GM18498 (cell line): Measurements from ENCODE around the gene MAST2.
"Not testable (repeated sequence)": the region's sequence is repeated elsewhere in the genome, so short reads cannot be mapped to it uniquely, and the experiment has no call there.

Experiments used
- ATAC-seq: cut with Tn5 transposase; IDR thresholded peaks from one replicate; pipeline ENCODE4 v1.9.1; 2021; ENCODE audit warnings: mild to moderate bottlenecking, moderate library complexity; ENCODE audit not compliant: unreplicated experiment

MAST2 gene

DNA sequence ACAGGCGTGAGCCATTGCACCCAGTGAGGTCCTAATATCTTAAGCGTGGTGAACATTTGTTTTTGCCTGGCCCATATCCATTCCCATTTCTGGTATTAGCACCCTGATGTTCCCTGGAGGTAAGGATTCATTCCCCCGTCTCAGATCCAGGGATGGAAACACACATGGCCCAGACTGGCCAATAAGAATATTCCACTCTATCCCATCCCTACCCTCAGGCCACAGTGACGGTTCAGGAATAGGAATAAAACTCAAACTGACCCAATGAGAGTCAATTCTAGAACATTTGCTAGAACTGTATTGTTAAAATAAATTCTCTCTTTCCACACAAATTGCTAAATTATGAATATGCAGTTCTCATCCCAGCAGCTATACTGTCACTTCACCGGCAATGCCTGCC, 252.9 kb downstream of the MAST2 start:
- no peak for ATAC-seq

- not testable (repeated sequence) for ATAC-seq
Measured at GRCh38 chr1:46057215-46057614, 253.8 kb downstream of the MAST2 start.

- no peak for ATAC-seq
Measured at GRCh38 chr1:46057781-46058180, 254.4 kb downstream of the MAST2 start.

DNA sequence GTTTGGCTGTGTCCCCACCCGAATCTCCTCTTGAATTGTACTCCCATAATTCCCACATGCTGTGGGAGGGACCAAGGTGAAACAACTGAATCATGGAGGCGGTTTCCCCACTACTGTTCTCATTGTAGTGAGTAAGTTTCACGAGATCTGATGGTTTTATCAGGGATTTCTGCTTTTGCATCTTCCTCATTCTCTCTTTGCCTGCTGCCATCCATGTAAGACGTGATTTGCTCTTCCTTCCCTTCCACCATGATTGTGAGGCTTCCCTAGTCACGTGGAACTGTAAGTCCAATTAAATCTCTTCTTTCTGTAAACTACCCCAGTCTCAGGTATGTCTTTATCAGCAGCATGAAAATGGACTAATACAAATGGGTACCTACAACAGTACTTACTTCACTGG, 255.5 kb downstream of the MAST2 start:
- ATAC-seq, result no peak

GRCh38 chr1:46061146-46061545, 257.7 kb downstream of the MAST2 start:
- no peak for ATAC-seq

GRCh38 chr1:46062651-46063319, 259.4 kb downstream of the MAST2 start:
- ATAC-seq, result no peak

DNA sequence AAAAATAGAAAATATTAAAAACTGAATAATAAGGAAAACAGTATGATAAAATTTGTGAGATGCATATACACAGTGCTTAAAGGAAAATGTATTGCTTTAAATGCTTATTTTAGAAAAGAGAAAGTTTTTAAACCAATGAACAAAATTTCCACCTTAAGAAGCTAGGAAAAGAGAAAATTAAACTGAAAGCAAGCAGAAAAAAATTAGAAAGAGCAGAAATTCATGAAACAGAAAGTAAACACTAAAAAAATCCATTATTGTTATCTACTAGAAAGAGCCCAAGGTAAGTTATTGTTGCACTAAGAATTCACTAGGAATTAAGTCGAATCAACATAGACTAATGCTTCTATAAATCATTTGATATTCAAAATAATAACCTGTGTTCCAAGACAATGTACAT, 261.3 kb downstream of the MAST2 start:
- ATAC-seq, result no peak

GRCh38 chr1:46065405-46065804, 262.0 kb downstream of the MAST2 start:
- ATAC-seq, result no peak

DNA sequence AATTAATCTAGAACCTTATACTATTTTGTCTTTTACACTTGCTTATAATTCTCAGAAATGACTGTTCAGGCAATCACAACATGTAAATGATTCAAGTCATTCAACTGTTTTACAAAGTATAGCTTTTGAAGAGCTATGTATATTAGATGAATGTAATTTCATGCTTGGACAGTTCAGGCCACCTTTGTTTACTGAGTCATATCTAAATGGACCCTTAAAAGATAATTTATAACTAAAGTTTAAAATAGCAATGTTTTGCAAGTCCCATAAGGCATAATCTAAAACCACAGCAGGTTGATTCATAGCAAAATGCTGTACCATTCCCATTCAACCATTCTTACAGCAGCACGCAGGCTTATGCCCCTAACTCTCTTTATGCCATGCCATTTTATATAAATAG, 264.2 kb downstream of the MAST2 start:
- ATAC-seq, result no peak

DNA sequence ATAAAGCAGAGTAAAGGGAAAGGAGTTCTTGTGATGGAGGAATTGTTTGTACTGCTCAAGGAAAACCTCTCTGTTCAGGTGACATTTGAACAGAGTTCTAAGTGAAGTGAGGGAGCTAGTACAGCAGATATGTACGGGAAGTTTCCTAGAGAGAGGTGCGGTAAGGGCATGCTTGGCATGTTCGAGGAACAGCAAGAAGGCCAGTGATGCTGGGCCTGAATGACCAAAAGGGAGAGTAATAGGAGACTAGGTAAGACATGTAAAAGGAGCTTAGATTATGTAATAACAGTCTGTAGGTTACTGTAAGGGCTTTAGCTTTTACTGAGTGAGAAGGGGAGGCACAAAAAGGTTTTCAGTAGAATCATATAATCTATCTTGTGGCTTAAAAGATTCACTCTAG, 265.1 kb downstream of the MAST2 start:
- no peak for ATAC-seq

DNA sequence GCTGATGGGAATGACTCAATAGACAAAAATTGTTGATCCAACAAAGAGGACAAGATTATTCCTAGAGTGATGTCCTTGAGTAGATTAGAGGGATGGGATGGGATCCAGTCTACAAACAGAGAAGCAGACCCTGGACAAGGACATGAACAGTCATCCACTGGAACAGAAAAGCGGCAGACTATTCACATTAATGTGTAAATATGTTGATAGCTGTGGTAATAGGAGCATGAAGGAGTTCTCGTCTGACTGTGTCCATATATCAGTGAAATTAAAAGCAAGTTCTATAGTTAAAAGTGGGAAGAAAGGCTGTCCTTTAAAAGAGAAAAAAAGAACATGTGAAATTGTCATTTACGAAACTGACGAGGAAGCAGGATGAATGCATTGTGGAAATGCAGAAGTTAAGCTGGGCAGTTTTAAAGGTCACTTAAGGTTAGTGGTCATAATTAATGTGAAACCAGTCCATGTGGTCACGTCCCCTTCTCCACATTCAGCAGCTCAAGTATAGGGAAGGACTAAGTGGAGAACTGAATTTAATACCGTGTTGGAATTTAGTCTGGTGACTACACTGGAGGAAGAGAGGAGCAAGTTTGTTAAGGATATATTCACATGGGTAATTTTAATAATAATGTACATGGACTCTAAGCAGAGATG, 266.9 kb downstream of the MAST2 start:
- ATAC-seq, result no peak

GRCh38 chr1:46072975-46073374, 269.6 kb downstream of the MAST2 start:
- ATAC-seq, result no peak

DNA sequence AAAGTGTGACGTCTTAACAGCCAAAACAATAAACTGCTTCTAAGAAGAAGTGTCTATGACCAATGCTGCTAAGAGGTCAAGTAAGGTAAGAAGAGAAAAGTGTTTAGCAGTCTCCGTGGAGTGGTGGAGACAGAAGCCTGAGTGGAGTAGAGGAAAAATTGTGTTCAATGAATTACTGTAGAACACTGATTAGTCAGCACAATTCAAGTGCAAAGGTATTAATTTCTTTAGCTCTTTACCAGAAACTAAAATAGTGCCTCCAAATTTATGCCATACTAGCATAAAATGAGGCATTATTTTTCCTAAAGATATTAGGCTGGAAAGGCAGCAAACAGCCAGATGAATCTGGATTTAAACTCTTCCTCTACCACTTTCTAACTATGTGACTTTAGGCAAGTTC, 272.9 kb downstream of the MAST2 start:
- ATAC-seq, result no peak

- no peak for ATAC-seq
Measured at GRCh38 chr1:46077644-46078043, 274.2 kb downstream of the MAST2 start.

GRCh38 chr1:46080257-46080656, 276.8 kb downstream of the MAST2 start:
- no peak for ATAC-seq

GRCh38 chr1:46081206-46081605, 277.8 kb downstream of the MAST2 start:
- no peak for ATAC-seq

DNA sequence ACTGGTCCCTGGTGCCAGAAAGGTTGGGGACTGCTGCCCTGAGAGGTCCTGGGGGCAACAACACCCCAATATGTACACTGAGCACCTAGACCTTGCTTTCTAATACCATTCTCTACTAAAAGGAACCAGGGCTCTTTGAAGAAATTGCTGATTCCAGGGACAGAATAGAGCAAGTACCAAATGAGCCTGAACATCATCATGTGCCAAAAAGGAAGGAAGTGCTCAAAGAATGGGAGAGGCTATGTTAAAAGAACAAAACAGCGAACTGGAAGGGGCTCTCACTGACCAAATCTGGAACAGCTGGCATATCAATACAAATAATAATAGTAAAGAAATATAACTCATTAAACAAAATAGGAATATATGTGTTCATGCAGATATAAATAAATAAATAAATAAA, 278.2 kb downstream of the MAST2 start:
- no peak for ATAC-seq

- ATAC-seq, result no peak
Measured at GRCh38 chr1:46083579-46083978, 280.2 kb downstream of the MAST2 start.

- ATAC-seq, result no peak
Measured at GRCh38 chr1:46084553-46085451, 281.4 kb downstream of the MAST2 start.
